ENCODE data around the gene FOXP2. TPM values are rescaled to one million over a fixed set of nuclear protein-coding genes. Genes with fewer than 3 reads are reported as not detected.

FOXP2 gene
- total and polyA plus RNA-seq, 2 of the 4 experiments (the other 2 are of a cell fraction) = 0.89 to 1.1 TPM

- Histone ChIP-seq H2BK5ac (ENCODE audit: low read depth, low read length, poor library complexity, severe bottlenecking) (no peak overlapping the region), H3K79me1 (ENCODE audit: low read depth in 1 of 2, low read length in 2 of 2) (no peaks in the 10 kb centered on the region), H2AFZ (replicated peaks; ENCODE audit: low read length, poor library complexity) (no peak overlapping the region), H3K4me2 (ENCODE audit: low read depth, low read length) (no peak overlapping the region), H3K56ac (ENCODE audit: extremely low read depth, insufficient read depth, low read length) (no peak overlapping the region), H2AK9ac (replicated peaks; ENCODE audit: low read depth, low read length, poor library complexity) (no peak overlapping the region), H3K36me3 (ENCODE audit: control insufficient read depth, insufficient read depth, low read length) (no peaks in the 10 kb centered on the region), H3K4ac (ENCODE audit: low read depth, low read length) (no peak overlapping the region), H3K4me3 (ENCODE audit: insufficient read depth, low read depth, low read length) (no peak overlapping the region), H4K20me1 (ENCODE audit: insufficient read depth, low read length) (no peaks in the 10 kb centered on the region), H3K9me1 (ENCODE audit: insufficient read depth, low read length) (no peaks in the 10 kb centered on the region), H4K8ac (ENCODE audit: low read depth in 2 of 2, low read length in 2 of 2) (no peak overlapping the region), H3K27me3 (ENCODE audit: control insufficient read depth, insufficient read depth, low read length) (no peaks in the 10 kb centered on the region), H3K27ac (ENCODE audit: insufficient read depth, low read length) (no peak overlapping the region), H4K5ac (ENCODE audit: low read depth, low read length) (no peak overlapping the region), H3K18ac (ENCODE audit: low read depth, low read length) (no peak overlapping the region), H3K14ac (replicated peaks; ENCODE audit: low read depth, low read length) (no peak overlapping the region), H3K4me1 (ENCODE audit: control insufficient read depth, insufficient read depth, low read length) (no peaks in the 10 kb centered on the region), H2BK120ac (ENCODE audit: low read depth, low read length) (no peak overlapping the region), H4K91ac (ENCODE audit: insufficient read depth, low read depth, low read length) (no peak overlapping the region), H3K9ac (ENCODE audit: low read depth, low read length) (no peak overlapping the region), H2BK15ac (ENCODE audit: low read depth, low read length) (no peak overlapping the region), H3K9me3 (ENCODE audit: control insufficient read depth, insufficient read depth, low read length) (no peaks in the 10 kb centered on the region), H2AK5ac (ENCODE audit: low read depth, low read length) (no peak overlapping the region), H3K23ac (ENCODE audit: low read depth, low read length) (no peak overlapping the region), H2BK20ac (ENCODE audit: low read depth, low read length) (no peak overlapping the region)
- intact Hi-C loops (cut with micrococcal nuclease) (no loop called here), dilution Hi-C loops (cut with HindIII; ENCODE audit: low sequenced_read_pairs, unreplicated experiment) (no loop called here), in situ Hi-C loops (cut with MboI; ENCODE audit: low sequenced_read_pairs) (no loop called here)
- ChIA-PET CTCF (interaction anchor here (0.6 kb wide), 1 partner anchor 1996 kb away, joined by 4 read pairs; no protein-coding TSS in a partner anchor), POLR2A (ENCODE audit: unreplicated experiment) (interaction anchor here (0.6 to 0.7 kb wide), 2 partner anchors 40 to 1092 kb away, joined by 6 to 30 read pairs; no protein-coding TSS in a partner anchor)
- BruUV-seq (replicated peaks) = no TSS peak
- no peak for DNase-seq
- ATAC-seq (ENCODE audit: low read depth) = no peak
- TF ChIP-seq MAFK (IDR thresholded peaks at IDR 0.05; ENCODE audit: low read depth, low read length) (peak; percentile 78), RCOR1 (IDR thresholded peaks at IDR 0.05; ENCODE audit: insufficient replicate concordance, low read length) (no peak)
- WGBS, 2 experiments (ENCODE audit: extremely low coverage in 2 of 2, insufficient read length in 1 of 2) = no CpG with 5 or more reads among the region's 6 CpGs
These were observed 277.0 kb downstream of the FOXP2 start for GRCh38 chr7:114691605-114692004.

Measured in IMR-90 (cell line).